ENCODE results near the gene MYLIP.
A peak's percentile ranks its signal among the peaks of the same experiment; 100 is the strongest.
"Not testable (repeated sequence)": the region's sequence is repeated elsewhere in the genome, so short reads cannot be mapped to it uniquely, and the experiment has no call there.

Gene MYLIP

GRCh38 chr6:16146028-16146427, 17.1 kb downstream of the MYLIP start:
- no peak for DNase-seq

DNA sequence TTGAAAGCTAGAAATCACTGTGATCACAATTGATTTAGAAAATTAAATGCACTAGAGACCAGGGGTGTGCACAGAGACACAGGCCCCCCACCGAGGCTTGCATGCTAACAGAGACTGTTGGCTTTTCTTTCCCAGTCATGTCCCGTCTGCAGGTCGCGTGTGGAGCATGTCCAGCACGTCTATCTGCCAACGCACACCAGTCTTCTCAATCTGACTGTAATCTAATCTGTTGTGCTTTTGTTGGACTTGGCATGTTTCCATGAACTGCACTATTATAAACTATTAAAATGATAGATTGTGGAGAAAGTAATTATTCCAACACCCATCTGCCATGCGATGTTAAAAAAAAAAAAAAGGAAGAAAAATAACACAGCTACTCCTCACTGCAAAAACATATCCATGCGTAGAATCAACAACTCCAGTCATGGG, 17.7 kb downstream of the MYLIP start:
- no peak for DNase-seq

DNA sequence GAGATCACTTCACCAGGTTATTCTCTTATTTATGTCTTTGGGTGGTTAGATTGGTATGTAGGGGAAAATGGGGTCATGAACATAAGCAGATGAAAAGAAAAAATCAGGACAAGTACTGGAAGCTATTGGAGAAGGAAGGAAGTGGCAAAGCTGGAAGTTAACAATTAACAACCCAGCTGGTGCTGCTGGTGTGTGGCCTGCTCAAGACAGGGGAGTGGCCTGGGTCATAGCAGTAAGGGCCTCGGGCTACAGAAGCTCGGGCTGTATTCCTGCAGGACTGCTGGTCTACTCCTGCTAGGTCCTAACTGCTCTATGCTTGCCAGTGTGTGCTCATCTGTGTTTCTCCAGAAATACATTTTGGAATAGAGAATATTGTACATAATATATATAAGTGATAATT, 19.6 kb downstream of the MYLIP start:
- DNase-seq = no peak

DNA sequence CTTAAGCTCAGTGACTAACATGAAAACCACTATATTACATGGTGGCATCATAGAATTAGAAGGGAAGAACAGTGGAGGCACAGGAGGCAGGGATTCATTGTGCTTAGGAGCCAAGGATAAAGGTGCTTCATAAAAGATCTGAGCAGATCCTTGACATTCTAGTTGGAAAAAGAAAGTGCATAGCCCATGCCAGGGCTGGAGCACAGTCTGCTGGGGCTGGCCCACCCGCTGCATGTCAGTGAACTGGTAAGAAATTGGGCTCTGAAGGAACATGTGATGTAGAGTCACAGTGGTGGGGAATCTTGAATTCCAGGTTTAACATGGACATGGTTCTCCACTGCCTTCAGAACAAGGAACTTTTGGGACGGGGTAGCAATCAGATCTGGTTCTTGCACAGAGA, 20.4 kb downstream of the MYLIP start:
- DNase-seq = no peak

- no peak for DNase-seq
These were observed 21.2 kb downstream of the MYLIP start for GRCh38 chr6:16150098-16150497.

DNA sequence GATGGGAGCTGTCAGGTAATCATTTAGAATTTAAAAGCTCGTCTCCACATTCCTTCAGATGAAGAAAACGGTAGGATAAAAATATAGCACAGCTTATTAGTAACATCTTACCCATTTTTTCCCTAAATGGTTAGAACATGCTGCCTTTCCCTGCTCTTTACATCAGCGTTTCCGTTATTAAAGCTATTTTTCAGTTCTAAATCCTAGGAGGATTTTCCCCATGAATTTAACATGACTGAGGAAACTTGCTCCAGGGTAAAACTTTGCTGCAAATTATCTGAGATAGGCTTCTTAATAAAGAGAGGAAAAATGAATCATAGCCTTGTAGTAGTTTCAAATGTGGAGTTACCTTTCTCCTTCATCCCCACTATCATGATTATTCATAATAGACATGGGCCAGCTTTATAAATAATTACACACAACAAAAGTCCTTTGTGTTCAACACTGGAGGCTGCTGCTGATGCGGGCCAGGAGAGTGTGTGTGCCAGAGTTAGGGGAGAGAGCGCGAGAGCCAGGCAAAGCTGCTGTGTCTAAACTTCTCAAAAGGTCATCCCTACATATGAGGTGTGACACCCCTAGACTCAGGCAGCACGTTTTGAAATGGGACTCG, 24.4 kb downstream of the MYLIP start:
- DNase-seq = peak; percentile 61

GRCh38 chr6:16154904-16155303, 26.0 kb downstream of the MYLIP start:
- DNase-seq = peak; percentile 94

GRCh38 chr6:16157492-16157891, 28.6 kb downstream of the MYLIP start:
- no peak for DNase-seq

DNA sequence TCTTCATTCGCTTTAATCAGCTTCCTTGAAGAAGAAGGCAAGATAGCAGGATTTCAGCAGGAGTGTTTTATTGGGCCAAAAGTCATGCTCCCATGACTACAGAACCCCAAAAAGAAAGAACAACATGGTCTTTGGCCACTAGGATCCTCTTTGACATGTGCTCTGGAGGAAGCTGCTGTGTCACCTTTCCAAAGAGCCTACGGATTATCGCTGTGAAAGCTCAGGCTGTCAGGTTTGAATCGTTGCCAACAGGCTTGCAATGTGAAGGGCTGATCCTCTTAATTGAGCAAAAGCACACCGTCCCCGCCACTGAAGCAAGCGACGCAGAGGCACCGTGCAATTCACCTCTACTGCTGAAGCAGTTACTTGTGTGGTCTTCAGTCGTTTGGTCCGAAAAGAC, 29.0 kb downstream of the MYLIP start:
- no peak for DNase-seq

DNA sequence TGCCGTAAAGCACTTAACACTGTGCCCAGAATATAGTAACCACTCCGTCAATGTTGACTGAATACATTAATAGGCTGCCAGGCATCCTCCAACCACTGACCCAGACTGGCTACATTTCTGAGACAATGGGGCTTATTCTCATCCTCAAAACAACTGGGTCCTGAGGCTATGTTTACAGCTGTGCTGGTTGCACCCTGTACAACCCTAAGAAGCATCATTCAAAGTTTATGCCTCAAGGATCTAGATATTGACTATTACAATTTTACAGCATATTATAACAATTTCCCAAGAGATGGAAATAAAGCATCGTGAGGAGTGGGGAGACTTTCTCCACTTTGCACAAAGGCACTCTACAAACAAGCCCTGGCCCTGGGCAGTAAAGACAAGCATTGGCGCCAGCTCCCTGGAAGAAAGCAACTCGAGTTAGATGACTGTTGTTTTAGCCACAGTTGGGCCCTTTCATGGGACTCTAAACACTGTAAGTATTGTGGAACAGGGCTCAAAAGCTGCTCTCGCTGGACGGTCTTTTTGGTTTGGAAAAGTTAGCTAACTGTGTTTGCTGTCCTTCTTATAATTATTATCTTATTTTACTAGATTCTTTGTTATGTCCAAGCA, 30.2 kb downstream of the MYLIP start:
- DNase-seq = no peak

DNA sequence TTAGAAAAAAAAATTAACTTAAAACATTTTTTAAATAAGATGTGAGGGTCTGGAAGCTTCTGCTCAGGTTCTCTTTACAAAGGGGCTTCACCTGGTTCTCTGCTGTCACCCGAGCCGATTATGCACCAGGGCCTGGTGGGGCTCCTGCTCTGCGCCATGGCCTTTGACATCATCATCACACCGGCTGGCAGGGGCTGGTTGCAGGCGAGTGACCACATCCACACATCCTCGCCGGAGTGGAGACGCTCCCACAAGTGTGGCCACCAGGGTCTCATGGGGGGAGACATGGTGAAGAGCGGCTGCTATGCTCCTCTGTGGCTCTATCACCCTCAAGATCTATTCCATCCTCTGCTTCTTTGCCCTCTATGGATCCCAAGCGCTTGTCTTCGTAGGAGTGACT, 31.9 kb downstream of the MYLIP start:
- DNase-seq = no peak

- no peak for DNase-seq
These were observed 33.1 kb downstream of the MYLIP start for GRCh38 chr6:16162003-16162402.

- no peak for DNase-seq
These were observed 34.2 kb downstream of the MYLIP start for GRCh38 chr6:16163066-16163465.

GRCh38 chr6:16163535-16164300, 34.8 kb downstream of the MYLIP start:
- no peak for DNase-seq

GRCh38 chr6:16165641-16166040, 36.8 kb downstream of the MYLIP start:
- DNase-seq = no peak

GRCh38 chr6:16166871-16167608, 38.2 kb downstream of the MYLIP start:
- DNase-seq = no peak

DNA sequence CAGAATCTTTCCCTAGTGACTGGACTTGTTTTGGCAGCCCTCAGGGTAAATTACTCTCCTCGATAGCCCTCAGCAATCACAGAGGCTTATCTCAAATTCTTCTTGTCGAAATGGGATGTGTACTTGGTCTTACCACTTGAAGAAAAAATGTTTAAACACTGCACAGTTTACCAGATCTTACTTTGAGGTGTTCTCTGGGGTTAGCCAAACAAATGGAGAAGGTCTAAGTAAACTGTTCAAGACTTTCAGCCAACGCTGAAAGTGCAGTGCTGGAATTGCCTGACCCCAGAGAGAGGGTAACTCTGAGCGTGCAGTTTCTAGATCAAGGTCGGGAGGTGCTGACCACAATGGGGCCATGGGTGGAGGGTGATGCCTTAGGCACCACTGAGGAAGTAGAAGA, 39.2 kb downstream of the MYLIP start:
- DNase-seq = no peak

DNA sequence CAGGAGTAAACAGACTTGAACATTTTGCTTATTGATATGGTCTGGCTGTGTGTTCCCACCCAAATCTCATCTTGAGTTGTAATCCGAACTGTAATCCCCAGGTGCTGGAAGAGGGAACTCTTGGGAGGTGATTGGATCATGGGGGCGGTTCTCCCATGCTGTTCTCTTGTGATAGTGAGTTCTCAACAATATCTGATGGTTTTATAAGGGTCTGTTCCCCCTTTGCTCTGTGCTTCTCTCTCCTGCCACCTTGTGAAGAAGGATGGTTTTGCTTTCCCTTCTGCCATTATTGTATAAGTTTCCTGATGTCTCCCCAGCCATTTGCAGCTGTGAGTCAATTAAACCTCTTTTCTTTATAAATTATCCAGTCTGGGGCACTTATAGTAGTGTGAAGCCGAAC, 40.0 kb downstream of the MYLIP start:
- no peak for DNase-seq

- no peak for DNase-seq
These were observed 42.5 kb downstream of the MYLIP start for GRCh38 chr6:16171400-16171799.

DNA sequence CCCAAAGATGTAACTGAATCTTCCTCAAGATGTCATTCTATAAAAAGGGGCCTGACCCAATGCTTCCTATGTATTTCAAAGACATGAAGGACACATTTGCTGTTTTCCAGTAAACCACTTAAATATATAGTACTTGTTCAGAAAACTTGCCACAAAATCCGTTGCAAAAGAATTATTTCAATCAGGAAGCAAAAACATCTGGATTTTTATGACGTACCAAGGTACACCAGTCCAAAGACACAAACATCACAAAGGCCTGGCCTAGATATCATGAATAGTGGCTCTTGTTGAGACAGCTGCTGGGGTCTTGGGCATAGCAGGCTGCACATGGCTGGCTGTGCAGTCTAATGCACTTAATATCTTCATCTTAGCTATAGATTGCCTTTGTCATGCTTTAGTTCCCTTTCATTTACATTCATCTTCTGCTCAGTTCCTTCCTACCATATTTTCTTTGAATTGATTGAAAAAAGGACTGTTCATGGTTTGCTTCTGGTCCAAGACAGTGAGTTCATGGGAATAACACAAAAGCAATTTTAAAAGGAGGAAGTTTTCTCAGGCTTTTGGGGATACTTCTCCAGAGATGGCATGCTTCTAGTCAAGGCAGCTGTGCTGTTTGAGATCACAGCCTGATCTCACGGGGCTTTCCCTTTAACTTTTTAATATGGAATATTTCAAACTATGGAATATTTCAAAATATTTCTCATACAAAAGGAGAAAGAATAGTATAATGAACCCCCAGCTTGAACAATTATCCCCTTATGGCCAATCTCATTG, 44.5 kb downstream of the MYLIP start:
- DNase-seq = no peak

- DNase-seq = no peak
These were observed 45.7 kb downstream of the MYLIP start for GRCh38 chr6:16174416-16175078.

DNA sequence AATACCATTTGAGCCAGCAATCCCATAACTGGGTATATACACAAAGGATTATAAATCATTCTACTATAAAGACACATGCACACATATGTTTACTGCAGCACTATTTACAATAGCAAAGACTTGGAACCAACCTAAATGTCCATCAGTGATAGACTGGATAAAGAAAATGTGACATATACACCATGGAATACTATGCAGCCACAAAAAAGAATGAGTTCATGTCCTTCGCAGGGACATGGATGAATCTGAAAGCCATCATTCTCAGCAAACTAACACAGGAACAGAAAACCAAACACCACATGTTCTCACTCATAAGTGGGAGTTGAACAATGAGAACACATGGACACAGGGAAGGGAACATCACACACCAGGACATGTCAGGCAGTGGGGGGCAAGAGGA, 47.7 kb downstream of the MYLIP start:
- not testable (repeated sequence) for DNase-seq
